GM19023 (cell line): Measurements from ENCODE around the gene C2CD4C.
"Not testable (repeated sequence)": the region's sequence is repeated elsewhere in the genome, so short reads cannot be mapped to it uniquely, and the experiment has no call there.

Experiments
- ATAC-seq: cut with Tn5 transposase; IDR thresholded peaks from one replicate; pipeline ENCODE4 v1.9.1; 2021; ENCODE audit warnings: mild to moderate bottlenecking, moderate library complexity; ENCODE audit not compliant: unreplicated experiment

C2CD4C gene

GRCh38 chr19:369256-369655 is 39.7 kb downstream of the C2CD4C start:
- ATAC-seq: no peak

GRCh38 chr19:368630-369024 is 40.3 kb downstream of the C2CD4C start:
- ATAC-seq: no peak

- no peak for ATAC-seq
Observed at GRCh38 chr19:367963-368629, 40.9 kb downstream of the C2CD4C start.

GRCh38 chr19:367561-367960 is 41.4 kb downstream of the C2CD4C start:
- no peak for ATAC-seq

GRCh38 chr19:366951-367350 is 42.0 kb downstream of the C2CD4C start:
- ATAC-seq: no peak

GRCh38 chr19:366205-366783 is 42.7 kb downstream of the C2CD4C start:
- no peak for ATAC-seq

- no peak for ATAC-seq
Observed at GRCh38 chr19:364496-365287, 44.3 kb downstream of the C2CD4C start.

- ATAC-seq: no peak
Observed at GRCh38 chr19:362683-363082, 46.3 kb downstream of the C2CD4C start.

- ATAC-seq: no peak
Observed at GRCh38 chr19:362154-362553, 46.8 kb downstream of the C2CD4C start.

GRCh38 chr19:359653-359925 is 49.4 kb downstream of the C2CD4C start:
- no peak for ATAC-seq

GRCh38 chr19:355536-355935 is 53.4 kb downstream of the C2CD4C start:
- ATAC-seq: not testable (repeated sequence)
